HG03045 (cell line): ENCODE results near the gene MPC1.
"Not testable (repeated sequence)": the region's sequence is repeated elsewhere in the genome, so short reads cannot be mapped to it uniquely, and the experiment has no call there.

Source experiments
- ATAC-seq: cut with Tn5 transposase; IDR thresholded peaks from one replicate; pipeline ENCODE4 v1.9.1; 2021; ENCODE audit warnings: mild to moderate bottlenecking, moderate library complexity; ENCODE audit not compliant: unreplicated experiment

MPC1 gene

DNA sequence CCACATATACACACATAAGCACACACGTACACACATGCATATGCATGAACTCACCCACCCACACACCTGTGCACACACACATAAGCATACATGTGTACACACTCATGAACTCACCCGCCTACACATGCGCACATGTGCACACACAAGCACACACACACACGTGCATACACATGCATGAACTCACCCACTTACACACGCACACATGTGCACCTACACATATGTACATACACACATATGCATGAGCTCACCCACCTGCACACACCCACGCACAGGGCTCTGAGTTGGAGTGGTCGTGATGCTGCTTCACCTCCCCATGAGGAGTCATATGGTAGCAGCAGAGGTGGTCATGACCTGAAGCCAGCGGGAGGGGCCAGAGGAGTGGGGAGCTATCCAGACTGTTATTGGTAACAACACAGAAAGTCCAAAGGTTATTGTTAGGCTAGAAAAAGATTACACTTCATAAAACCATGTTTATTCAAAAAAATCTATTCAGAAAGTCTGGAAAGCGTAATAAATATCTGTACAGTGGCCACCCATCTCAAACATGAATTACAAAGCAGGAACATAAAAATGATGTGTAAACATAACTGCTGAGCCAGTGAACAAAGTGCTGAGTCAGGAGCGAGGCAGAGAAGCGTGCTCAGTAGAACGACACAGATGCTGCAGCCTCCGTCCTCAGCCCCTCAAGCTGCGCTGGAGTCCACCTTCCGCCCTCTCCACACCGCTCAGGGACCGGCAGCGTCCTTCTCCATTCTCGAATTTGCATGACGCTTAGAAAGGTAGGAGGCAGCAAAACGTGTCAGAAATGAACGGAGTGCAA lies 26.4 kb upstream of the MPC1 start:
- no peak for ATAC-seq

DNA sequence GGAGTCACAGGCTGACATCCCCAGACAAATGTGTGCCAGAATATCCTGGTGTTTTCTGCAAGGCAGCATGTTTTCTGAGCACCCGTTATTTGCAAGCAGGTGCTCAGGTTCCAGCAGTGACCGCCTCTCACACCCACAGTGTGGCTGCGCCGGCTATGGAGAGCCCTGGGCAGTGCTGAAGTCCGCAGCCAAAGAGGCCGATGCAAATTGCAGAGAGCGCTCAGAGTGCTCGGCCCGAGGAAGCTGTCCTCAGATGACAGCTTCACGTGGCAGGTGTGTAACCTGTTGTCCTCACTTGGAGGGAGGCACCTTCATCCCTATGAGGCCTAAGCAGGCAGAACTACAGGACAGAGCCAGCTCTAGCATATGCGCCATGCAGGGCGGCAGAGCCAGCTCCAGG lies 23.5 kb upstream of the MPC1 start:
- ATAC-seq: no peak

DNA sequence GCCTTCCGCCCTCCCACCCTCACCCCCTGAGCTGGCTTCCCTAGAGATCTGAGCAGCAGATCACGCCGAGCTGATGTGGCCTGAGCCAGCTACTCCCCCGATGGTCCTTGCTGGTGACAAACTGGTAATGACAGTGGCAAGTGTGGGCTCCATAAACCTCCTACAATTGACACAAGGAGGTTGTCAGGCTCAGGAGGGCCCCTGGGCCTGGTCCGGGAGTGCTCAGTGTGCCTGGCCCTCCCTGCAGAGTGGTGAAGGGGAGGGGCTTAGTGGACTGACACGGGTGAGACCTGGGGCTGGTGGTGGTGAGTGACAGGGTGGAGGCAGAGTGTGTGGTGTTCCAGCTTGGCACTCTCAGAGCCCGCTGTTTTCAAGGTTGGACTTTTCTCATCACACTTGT lies 22.6 kb upstream of the MPC1 start:
- no peak for ATAC-seq

DNA sequence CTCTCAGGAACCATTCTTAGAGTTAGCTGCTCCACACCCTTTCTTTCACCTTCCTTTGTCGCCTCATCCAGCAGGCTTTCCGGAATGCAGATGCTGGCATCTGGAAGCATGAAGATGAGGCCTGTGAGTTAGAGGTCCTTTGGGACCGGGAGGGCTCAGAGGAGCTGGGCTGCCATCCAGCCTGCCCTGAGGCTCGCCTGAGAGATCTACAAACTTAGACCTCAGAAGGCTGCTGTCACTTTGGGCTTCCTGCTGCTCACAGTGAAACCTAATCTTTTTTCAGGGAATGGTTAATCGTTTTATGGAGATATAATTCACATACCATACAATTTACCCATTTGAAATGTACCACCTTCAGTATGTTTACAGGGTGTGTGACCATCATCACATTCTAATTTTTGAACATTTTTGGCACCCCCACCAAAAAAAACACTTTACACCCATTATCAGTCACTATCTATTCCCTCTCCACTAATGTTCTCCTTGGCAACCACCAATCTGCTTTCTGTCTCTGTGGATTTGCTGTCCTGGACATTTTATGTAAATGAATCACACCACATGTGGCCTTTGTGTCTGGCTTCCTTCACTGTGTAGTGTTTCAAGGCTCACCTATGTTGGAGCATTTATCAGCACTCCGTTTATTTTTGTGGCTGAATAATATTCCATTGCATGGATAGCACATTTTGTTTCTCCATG lies 20.0 kb upstream of the MPC1 start:
- ATAC-seq: no peak

DNA sequence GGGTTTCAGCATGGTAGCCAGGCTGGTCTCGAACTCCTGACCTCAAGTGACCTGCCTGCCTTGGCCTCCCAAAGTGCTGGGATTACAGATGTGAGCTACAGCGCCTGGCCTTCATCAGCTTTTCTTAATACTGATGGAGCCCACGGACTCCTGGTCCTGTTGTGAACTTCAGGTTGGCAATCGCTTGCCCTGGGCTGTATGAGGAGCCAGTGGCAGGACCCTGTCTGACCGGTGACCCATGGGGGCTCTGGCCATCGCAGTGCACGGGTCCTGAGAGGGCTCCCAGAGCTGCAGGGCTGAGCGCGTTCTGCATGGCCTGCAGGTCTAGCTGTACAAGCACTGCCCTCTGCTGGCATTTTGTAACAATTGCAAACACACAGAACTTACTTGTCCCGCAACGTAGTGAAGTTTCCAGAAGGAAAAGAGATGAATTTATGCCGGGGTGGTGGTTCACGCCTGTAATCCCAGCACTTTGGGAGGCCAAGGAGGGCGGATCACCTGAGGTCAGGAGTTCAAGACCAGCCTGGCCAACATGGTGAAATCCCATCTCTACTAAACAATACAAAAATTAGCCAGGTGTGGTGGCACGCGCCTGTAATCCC lies 18.0 kb upstream of the MPC1 start:
- peak; percentile 77 for ATAC-seq

DNA sequence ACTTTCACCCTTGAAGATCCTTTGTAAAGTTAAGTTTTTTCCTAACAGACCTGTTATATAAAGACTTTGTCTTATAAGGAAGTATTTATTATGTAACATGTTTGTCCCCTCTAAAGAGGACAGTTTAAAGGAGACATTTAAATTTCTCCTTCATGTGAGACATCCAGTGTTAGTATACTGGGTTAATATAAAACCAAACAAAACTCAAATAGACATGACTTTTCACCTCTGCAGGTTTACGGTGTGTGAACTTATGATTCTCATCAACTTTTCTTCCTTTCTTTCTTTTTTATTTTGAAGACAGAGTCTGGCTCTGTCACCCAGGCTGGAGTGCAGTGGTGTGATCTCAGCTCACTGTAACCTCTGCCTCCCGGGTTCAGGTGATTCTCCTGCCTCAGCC lies 17.4 kb upstream of the MPC1 start:
- no peak for ATAC-seq

DNA sequence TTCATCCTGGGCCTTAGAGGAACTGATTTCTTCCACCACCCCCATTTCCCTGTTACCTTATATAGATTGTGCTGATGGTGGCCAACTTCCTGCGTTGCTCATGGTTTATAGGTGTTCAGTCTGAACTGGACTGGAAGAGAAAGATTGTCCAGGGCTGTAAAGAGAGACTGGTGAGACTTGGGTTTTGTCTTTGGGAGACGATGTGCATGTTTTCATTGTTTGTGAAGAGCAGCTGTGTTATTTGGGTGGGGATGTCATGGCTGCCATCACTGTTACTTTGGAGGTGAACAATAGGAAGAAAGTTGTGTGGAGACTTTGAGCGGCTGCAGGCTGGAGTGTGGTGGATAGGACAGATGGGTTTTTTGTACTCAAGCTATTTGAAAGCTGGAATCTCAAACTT lies 15.6 kb upstream of the MPC1 start:
- no peak for ATAC-seq

DNA sequence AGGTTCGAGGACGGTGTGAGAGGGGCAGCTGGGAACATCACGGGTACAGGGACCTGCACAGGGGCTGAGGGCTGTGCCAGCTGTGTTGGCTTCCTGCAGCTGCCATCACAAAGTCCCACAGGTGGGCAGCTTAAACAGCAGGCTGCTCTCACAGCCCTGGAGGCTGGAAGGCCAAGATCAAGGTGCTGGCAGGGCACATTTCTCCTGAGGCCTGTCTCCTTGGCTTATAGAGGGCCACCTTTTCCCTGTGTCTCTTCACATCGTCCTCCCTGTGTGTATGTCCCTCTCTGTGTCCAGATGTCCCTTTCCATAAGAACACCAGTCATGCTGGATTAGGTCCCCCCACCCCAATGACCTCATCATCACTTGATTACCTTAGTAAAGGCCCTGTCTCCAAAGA lies 15.1 kb upstream of the MPC1 start:
- ATAC-seq: no peak

DNA sequence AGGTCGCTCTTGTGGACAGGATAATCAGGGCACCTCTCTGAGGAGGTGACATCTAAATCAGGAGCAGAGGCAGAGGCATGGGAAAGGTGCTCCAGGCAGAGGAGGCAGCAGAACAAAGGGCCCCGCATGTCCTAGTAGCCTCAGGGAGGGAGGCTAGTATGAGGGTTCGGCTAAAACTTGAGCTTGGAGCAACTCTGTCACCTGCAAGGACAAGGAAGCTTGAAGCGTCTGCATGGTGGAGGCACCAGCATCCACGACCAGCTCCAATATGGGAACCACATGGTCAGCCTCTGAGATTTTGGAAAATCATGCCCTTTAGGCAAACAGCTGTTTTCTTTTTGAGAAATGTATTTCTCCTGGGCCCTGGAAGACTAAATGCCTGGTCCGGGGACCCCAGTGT lies 13.0 kb upstream of the MPC1 start:
- ATAC-seq: no peak

DNA sequence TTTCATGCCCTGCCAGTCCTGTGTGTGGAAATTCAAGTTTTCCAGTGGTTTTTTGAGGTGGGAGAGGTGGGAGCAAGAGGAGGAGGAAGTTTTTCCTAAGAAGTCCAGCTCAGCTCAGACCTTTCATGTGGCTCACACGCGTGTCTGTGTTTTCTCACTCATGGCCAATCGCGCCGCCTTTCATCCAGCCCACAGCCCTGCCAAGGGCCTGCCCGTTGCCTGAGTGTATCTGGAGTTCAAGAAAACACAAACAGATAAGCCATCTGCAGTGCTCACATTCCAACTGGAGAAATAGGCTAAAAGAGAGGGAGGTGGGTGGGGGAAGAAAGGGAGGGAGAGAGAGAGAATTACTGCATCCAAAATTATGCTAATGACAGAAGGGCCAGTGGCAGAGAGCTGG lies 12.6 kb upstream of the MPC1 start:
- ATAC-seq: no peak

DNA sequence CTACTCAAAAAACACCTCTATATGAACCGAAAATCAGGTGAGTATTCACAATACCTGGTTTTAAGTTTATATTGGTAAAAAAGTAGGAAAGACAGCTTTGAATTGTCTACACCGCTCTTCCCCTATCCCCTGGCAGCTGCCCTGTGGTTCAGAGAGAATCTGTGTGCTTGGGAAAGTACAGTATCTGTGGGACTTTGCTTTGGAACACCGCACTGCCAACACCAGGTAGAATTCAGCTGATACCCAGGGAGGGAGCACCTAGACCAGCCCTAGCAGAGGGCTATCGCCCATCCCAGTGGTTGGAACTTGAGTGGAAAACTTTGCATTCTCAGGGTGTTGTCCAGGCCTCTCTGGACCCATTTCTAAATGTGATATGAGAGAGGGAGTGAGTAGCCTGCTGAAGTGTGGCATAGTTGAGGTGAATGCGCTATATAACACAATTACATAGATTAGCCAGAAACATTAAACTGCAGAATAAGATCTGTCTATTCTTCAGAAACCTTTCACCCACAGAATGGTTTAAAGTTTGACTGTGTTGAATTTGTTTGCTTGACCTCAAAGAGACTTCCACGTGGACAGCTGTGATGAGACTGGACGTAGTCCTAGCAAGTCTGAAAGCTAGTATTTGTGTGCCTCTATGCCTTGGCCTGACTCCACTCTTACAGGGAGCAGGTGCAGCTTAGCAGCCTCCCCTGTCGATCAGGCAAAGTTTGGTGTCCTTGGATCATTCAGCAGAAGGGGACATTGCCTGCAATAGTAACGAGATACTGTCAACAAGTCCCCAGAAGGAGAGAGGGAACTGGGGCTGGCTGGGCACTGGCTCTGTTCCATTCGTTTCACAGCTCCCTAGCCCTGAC lies 11.5 kb upstream of the MPC1 start:
- no peak for ATAC-seq

DNA sequence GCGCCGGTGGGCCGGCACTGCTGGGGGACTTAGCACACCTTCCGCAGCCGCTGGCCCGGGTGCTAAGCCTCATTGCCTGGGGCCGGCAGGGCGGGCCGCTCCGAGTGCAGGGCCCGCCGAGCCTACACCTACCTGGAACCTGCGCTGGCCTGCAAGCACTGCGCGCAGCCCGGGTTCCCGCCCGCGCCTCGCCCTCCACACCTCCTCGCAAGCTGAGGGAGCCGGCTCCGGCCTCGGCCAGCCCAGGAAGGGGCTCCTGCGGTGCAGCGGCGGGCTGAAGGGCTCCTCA lies 10.7 kb upstream of the MPC1 start:
- no peak for ATAC-seq

DNA sequence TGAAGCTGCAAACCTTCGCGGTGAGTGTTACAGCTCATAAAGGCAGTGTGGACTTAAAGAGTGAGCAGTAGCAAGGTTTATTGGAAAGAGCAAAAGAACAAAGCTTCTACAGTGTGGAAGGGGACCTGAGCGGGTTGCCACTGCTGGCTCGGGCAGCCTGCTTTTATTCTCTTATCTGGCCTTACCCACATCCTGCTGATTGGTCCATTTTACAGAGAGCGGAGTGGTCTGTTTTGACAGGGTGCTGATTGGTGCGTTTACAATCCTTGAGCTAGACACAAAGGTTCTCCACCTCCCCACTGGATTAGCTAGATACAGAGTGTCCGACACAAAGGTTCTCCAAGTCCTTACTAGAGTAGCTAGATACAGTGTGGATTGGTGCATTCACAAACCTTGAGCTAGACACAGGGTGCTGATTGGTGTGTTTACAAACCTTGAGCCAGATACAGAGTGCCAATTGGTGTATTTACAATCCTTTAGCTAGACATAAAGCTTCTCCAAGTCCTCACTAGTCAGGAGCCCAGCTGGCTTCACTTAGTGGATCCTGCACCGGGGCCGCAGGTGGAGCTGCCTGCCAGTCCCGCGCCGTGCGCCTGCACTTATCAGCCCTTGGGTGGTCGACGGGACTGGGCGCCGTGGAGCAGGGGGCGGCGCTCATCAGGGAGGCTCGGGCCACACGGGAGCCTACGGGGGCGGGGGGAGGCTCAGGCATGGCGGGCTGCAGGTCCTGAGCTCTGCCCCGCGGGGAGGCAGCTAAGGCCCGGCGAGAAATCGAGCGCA lies 10.2 kb upstream of the MPC1 start:
- not testable (repeated sequence) for ATAC-seq

DNA sequence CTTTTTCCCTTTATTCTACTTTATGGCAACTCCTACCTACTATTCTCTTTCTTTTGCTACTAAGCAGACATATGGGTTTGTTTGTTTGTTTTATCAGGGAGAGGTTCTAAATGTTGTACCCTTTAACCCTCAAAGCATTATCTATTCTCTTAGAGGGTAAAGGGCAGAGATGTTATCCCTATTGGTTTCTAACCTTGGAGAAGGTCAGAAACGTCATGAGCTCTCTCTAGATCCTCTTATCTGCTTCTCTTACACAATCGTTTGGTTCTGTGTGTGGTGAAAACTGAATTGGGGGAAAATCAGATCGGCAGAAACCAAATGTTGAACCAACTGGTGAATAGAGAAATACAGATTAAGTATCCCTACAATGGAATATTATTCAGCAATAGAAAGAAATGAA lies 6.4 kb upstream of the MPC1 start:
- ATAC-seq: no peak

DNA sequence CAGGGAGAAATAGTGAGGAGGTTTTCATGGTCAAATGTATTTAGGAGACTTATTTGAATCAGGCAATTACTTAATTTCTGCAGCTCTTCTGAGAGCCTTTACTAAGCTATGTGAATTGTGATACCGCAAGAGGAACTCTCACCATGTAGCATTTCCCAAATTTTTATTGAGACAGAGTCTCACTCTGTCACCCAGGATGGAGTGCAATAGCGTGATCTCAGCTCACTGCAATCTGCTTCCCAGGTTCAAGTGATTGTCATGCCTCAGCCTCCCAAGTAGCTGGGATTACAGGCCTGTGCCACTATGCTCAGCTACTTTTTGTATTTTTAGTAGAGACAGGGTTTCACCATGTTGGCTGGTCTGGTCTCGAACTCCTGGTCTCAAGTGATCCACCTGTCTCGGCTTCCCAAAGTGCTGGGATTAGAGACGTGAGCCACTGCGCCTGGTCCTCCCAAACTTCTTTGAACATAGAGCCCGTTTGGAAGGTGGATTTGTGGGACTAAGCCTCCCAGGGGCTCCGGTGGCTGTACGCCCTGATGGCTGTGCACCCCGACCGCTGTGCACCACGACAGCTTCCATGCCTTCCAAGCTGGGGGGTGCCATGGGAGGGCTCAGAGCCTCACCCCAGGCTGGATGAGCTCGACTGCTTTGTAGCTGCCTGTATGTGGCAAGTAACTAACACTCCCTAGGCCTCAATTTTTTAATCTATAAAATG lies 5.7 kb upstream of the MPC1 start:
- ATAC-seq: no peak

DNA sequence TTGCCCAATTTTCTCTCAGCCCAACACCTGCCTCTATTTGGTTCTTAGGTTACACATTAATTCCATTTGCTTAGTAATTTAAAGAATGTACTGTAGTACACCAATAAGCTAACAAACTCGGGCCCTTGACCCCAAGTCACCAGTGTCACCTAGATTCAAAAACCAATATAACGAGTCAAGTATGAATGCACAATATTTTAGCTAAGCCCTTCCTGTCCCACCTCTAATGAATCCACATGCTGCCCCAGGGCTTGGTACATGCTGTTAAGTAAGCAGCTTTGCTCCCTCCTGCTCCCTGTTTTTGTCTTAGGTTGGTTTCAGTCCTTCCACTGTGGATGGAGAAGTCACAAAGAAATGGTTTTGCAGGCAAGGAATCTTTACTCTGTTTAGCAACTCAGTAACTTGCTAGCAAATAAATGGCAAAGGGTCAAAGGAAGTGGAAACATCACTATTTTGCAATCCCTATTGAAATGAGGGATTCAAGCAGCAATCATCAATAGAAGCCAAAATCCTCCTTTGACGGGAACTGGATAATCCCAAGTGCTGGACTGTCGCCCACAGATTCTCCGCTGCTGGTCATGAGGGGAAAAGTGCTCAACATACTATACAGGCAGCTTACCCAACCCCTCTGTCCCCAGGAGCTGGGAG lies 5.0 kb upstream of the MPC1 start:
- no peak for ATAC-seq

DNA sequence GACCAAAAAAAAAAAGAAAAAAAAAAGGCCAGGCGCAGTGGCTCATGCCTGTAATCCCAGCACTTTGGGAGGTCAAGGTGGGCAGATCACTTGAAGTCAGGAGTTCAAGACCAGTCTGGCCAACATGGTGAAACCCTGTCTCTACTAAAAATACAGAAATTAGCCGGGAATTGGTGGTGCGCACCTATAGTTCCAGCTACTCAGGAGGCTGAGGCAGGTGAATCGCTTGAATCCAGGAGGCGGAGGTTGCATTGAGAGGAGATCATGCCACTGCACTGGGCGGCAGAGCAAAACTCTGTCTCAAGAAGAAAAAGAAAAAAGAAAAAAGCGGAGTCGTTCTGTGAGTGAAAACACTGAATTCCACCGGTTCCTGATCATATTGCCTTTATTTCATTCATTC lies 4.4 kb upstream of the MPC1 start:
- ATAC-seq: not testable (repeated sequence)

DNA sequence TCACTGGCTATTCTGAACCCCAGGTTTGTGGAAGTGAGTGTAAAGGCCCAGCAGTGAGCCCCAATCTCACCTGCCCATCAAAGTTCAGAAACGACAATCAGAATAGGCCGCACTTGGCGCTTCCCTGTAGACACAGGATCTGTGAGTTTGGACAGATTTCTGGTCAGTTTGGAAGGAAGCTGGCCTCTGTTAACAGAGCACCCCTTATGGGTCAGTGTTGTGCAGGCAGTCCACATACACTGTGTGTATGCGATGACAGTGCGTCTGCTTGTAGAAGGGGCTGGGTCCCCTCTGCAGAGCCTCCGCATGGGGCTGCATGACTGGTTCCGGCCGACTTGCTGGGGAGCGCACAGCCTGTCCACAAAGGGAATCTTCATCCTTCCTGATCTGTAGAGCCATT lies 3.4 kb upstream of the MPC1 start:
- ATAC-seq: no peak

DNA sequence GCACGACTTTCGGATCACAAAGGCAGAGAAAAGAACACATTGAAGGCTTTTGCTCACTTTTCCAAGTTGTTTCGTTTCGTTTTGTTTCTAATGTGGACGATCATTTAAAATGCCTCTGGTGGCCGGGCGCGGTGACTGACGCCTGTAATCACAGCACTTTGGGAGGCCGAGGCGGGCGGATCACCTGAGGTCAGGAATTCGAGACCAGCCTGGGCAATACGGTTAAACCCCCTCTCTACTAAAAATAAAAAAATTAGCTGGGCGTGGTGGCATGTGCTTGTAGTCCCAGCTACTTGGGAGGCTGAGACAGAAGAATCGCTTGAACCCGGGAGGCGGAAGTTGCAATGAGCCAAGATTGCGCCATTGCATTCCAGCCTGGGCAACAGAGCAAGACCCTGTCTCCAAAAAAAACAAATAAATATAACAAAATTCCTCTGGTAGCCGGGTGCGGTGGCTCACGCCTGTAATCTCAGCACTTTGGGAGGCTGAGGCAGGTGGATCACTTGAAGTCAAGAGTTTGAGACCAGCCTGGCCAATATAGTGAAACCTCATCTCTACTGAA lies 1.1 kb upstream of the MPC1 start:
- ATAC-seq: not testable (repeated sequence)
